ENCODE measurements around the gene DDT.
"Not testable (repeated sequence)": the region's sequence is repeated elsewhere in the genome, so short reads cannot be mapped to it uniquely, and the experiment has no call there.

DNA sequence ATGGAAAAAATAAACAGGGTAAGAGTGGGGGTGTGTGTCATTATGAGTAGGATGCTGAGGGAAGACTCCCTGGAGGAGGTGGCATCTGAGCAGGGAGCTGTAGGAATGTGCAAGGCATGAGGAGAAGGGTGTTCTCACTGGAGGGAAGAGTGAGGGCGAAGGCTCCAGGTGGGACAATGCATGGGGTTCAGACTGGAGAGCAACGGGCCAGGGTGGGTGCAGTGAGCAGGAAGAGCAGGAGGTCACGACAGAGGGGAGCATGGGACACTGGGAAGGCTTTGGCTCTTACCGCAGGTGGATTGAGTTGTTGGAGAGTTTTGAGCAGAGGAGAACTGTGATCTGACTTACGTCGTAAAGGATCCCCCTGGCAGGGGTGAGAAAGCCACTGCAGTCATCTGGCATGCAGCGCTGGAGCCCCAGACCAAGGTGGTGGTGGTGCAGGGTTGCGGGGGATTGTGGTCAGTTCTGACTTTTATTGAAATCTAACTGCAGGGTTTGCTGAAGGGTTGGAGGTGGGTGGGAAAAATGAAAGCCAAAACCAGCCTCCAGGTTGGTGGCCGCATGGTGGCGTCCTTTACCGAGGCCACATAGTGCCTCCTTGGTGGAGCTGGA, 21.3 kb downstream of the DDT start:
- TF ChIP-seq EZH2 (IDR thresholded peaks at IDR 0.05; ENCODE audit: insufficient read depth, poor library complexity, severe bottlenecking); EZH2phosphoT487 (IDR thresholded peaks at IDR 0.05; ENCODE audit: insufficient read depth, low read depth): not testable (repeated sequence)

All from GM23248 (cell line).